GM15510 (cell line): ENCODE data around the gene PIP4P1.

Experiments
- POLR2A ChIP-seq: IDR thresholded peaks from 3 replicates; pipeline ENCODE4 v1.6.1; 2011; ENCODE audit warnings: borderline replicate concordance; ENCODE audit not compliant: insufficient read length; ENCODE audit errors: extremely low read depth

Gene PIP4P1

DNA sequence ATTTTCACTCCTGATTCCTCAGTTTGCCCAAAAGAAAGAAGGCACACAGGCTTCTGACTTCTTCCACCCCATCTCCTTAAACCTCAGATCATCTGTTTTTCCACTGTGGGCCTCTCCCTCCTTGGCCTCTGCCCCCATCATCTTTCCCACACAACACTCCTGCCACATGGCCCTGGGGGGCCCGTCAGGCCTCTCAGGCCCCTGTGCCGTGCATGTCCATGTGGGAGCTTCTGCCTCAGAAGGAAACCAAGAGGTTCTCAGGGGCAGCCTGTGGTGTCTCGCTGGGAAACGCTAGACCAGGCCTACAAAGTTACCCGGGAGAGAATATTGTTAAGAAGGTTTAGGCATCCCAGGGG lies 33.2 kb downstream of the PIP4P1 start:
- TF ChIP-seq POLR2A = no peak

DNA sequence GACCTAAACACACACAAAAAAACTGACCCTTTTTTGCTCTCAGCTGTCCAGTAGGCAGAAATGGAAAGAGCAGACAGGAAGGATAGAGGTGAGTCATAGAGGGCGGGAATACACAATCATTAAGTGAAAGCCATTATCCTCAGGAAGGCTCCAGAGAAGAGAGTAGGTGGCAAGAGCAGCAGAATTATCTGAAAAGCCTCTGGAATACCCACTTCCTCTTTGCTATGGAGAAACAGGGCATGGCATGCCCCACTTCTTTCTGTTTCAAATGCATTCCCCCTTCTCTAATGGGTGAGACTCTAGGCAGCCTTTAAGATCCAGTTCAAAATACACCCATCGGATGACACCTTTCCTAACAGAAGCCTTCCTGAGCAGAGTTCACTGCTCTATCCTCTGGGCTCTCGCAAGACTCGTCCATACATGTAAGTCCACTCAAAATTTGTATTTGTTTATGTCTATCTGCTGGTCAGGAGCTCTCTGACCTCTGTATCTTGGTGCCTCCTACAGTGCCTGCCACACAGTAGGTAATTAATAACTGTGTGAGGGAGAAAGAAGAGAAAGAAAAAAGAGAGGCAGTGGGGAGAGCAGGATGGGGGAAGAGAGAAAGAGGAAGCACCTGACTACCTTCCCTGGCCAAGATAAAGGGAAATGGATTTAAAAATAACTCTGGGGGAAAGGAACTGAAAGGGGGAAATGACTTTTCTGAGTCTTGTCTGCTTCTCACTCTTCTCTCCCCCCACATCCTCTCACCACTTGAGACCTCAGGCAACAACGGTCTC lies 33.8 kb downstream of the PIP4P1 start:
- TF ChIP-seq POLR2A = no peak

DNA sequence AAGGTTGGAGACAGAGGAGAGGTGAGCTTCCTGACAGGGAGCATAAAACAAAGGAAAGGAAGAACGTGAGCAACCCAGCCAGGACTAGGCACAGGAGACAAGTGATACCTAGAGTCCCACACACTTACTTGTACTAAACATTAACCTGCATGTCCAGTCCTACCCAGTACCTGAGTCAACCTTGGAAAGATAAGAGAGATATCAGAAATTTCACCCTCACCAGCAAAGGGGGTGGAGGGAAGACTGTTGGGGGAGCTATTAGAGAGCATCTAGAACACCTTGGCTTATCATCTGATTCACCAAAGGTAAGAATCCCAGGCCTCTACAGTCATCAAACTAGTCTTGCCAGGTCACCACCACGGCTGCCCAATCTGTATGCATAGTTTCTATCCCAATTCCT lies 36.4 kb downstream of the PIP4P1 start:
- TF ChIP-seq POLR2A = no peak

DNA sequence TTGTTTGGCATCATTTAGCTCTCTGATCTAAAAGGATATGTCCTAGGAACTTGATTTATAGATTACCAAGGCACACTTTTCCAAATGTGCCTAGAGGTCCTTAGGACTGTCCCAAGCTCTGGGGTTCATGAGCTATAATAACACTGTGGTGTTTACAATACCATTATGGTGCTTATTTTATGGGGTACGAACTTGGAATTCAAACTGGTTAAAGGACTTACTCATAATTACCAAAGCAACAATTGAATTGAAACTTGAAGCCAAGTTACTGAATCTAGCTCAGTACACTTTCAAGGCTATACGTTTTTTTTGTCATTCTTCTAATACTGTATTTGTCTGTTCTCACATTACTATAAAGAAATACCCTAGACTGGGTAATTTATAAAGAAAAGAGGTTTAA lies 38.3 kb downstream of the PIP4P1 start:
- TF ChIP-seq POLR2A = no peak

DNA sequence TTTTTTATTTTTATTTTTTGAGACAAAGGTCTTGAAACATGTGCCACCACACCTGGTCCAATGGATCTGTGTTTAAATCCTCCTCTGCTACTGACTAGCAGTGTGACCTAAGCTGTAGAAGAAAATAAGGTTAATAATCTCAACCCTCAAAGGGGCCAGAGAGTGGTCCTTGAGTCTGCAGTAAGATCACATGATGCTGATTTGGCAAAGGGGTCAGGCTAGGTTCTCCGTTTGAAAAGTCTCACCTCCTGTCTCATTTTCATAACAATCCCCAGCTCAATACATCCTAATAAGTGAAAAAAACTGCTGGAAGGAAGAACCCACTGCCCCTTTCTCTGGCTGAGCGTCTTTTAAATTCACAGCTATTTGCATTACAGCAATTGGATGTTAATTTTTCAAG lies 40.0 kb downstream of the PIP4P1 start:
- no peak for TF ChIP-seq POLR2A

DNA sequence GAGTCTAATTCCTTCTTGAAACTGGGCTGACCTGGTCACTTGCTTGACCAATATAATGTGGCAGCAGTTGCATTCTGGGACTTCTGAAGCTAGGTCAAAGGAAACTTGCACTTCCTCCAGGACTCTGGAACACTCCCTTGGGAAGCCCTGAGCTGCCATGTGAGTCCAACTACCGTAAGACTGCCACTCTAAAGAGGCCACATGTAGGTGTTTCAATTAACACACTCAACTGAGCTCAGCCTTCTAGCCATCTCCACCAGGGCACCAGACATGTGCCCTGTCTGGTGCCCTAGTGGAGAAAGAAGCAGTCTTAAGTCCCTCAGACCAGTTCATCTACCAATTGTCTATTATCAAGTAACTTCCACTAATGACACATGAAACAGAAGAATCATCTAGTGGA lies 41.8 kb downstream of the PIP4P1 start:
- TF ChIP-seq POLR2A = no peak

DNA sequence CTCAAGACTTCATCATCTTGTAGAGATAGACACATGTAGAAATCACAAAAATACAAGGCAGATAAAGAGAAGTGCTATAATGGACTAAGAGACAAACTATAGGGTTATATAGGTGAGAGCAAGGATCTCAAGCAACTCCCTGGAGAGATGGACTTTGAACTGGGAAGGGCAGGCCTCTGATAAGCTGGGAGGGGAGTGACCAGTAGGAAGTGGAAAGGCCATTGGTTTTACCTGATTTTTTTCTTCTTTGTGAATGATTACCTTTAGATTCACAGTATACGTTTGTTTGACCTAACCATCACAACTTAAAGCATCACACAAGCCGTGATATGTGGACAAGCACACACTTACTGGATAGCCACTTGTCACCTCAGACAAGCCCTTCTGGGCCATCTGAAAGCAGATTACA lies 42.7 kb downstream of the PIP4P1 start:
- no peak for TF ChIP-seq POLR2A

DNA sequence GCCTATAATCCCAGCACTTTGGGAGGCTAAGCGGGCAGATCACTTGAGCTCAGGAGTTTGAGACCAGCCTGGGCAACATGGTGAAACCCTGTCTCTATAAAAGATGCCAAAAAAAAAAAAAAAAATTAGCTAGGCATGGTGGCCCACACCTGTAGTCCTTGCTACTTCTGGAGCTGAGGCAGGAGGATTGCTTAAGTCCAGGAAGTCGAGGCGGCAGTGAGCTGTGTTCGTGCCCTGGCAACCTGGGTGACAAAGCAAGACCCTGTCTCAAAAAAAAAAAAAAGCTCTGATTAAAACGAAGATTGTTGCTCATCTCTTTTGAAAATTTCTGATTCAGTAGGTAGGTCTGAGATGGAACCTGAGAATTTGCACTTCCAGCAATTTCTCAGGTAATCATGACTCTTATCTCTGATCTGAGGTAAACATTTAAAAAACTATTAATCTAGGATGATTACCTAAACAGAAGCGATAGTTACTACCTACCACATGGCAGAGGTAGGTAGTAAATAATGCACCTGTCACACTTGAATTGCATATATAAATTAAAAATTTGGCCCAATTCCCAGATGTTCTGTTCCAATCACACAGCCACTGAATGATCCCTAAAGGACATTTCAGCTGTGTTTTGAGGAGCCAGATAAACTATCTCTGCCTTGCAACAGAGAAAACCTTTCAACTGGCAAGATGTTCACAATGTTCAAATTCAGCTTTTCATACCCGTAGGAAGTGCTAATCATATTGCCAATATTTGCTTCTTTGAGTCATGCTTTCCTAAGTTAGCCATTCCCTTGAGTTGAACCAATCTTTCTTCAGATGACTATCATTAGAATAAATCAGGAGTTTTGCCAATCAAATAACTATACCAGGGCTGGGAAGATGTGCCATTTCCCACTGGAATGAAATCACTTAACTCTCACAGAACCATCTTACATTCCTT lies 43.7 kb downstream of the PIP4P1 start:
- no peak for TF ChIP-seq POLR2A

DNA sequence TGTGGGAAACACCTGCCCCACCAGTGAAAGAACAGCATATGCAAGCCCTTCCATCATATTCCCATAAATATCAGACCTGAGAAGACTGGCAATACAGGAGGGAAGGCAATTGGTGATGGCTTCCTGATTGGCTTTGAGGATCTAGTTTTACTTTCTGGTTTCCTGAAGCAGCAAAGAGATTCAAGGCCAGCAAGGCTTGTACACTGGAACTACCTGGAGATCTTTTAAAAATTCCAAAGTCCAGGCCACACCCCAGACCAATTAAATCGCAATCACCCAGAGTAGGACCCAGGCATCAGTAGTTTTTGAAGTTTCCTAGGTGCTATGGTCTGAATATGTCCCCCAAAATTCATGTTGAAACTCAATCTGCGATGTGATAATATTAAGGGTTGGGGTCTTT lies 45.0 kb downstream of the PIP4P1 start:
- TF ChIP-seq POLR2A = no peak

DNA sequence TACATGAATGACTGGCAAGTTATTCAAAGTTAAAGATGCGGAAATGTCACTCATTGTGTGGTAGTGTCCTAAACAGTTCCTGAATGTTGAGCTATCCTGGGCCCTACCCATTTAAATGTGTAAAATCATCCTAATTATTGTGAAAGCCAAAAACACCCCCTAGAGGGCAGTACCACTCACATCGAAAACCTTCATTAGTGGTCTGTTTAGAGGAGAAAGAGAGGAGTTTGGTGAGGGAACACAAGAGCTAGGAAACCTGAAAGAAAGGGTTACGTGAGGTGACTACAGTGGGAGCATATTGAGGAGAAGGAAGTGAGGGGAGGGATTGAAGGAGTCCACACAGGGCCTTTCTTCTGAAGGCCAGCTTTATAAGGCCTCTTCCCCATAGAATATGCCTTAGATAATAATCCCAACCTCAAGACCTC lies 45.4 kb downstream of the PIP4P1 start:
- no peak for TF ChIP-seq POLR2A

DNA sequence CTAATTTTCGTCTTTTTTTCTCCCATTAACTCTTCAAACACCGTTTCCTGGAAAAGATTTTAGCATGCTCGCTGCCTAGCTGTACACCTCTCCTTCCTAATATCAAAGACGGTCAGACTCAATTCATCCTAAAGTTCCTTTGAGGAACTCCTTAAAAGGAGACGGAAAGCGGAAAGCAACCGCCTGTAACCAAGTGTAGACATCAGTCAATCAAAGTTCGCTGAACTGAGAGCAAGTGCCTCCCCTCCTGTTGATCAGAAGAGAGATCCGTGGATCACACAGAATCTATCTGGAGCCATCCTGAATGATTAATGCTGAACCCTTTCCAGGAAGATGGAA lies 47.5 kb downstream of the PIP4P1 start:
- TF ChIP-seq POLR2A = no peak

DNA sequence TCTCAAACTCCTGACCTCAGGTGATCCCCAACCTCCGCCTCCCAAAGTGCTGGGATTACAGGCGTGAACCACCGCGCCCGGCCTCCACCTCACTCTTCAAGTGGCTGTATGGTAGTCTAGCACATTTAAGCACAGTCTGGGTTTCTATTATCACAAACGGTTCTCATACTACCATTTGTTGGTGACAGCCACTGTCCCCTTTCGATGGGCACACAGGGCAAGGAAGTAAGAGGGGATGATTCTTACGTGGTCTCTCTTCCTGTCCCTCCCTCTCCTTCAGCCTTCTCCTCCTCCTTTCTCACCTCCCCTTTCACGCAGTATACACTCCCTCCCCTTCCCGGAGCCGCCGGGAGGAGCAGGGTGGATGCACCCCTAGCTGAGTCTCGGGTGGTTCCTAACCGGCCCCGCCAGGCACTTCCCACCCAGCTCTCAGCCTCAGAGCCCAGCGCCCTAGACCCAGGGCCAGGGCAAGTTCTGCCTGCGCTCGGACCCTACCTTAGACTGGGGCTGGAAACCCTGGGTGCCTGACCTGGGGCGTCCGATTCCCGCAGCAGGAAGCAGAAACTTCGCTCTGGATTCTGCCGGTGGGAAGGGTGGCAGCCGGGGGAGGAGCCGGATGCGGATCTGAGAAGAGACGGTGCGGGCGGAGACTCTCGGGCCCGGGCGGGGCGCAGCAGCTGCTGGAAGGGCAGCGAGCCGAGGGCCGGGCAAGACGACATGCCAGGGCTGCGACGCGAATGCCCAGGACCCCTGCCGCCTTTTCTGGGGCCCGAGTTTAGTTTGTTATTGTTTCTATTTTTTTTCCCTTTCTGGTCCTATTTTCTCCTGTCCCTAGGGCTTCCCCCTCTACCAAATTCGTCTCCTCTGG lies 48.1 kb downstream of the PIP4P1 start, which contains the start of gene TEP1:
Gene TEP1 (minus strand): TSS at position 626 of the 868 bp plus-strand sequence. CDS start 5,062 bp downstream, outside the sequence.
- peak; percentile 73 for TF ChIP-seq POLR2A

DNA sequence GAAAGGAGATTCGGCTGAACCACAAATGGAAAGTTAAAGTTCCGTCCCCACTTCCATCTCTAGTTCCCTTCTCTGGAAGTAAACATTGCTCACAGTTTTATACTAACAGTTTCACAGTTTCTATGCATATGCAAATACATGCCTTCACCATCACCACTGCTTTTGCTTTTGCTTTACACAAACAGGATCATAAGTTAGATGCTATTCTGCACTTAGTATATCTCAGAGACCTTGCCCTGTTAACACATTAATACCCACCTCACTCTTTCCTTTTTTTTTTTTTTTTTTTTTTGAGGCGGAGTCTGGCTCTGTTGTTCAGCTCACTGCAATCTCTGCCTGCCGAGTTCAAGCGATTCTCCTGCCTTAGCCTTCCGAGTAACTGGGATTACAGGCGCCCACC lies 48.8 kb downstream of the PIP4P1 start:
- TF ChIP-seq POLR2A = no peak

DNA sequence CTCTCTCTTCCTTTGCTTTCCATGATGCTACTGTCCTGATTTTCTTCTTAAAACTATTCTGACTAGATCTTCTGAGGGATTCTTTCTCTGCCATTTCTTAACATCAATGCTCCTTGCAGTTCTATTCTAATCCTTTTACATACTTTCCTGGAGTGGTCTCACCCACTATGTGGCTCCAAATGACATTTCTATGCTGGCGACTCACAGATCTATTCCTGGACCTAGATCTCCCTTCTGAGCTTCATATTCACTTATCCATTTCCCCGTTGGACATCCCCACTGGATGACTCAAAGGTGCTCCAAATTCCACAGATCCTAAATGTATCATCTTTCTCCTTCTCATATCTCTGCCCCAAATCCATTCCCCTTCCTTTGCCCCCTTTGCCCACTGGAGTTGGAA lies 52.0 kb downstream of the PIP4P1 start:
- TF ChIP-seq POLR2A = no peak
